Naive thymus-derived CD4-positive, alpha-beta T cell (primary cell): Measurements from ENCODE around the gene DMWD. TPM values are rescaled to one million over a fixed set of nuclear protein-coding genes. Genes with fewer than 3 reads are reported as not detected.
"Not testable (repeated sequence)": the region's sequence is repeated elsewhere in the genome, so short reads cannot be mapped to it uniquely, and the experiment has no call there.

Experiments
- ATAC-seq: fragments of 150-1000 bp; cut with Tn5 transposase; 2 replicates; pipeline ENCODE4 v1.10.0; 2021; ENCODE audit warnings: mild to moderate bottlenecking, moderate library complexity
- CTCF ChIA-PET: fragments of 350-600 bp; sonication (Branson Sonifier 250); formaldehyde crosslinking; loops from one replicate; lab custom pipeline; 2021; ENCODE audit warnings: antibody characterized with exemption; lab: Charles Lee
- POLR2A ChIA-PET: fragments of 350-600 bp; sonication (Branson Sonifier 250); formaldehyde crosslinking; loops from one replicate; lab custom pipeline; 2021; ENCODE audit warnings: antibody characterized with exemption, inconsistent platforms; lab: Charles Lee
- DNase-seq, 9 donors: peaks; one replicate each; pipeline versions ENCODE4 v3.0.0 to v3.0.0-alpha.2; 2020 to 2022; ENCODE audit warnings: mixed read lengths in 1 of 9
- H3K27ac ChIP-seq: one replicate; pipeline ENCODE4 v1.7.0; 2013; ENCODE audit warnings: mild to moderate bottlenecking, low read depth, low read length, moderate library complexity
- H3K27me3 ChIP-seq, 2 donors: one replicate each; pipeline ENCODE4 v1.7.0; 2013; ENCODE audit warnings: low read length in 2 of 2, mild to moderate bottlenecking in 2 of 2, moderate library complexity in 2 of 2; ENCODE audit not compliant: control insufficient read depth in 2 of 2, insufficient read depth in 2 of 2
- H3K36me3 ChIP-seq, 3 experiments: 1 replicate in 2 of 3; 2 replicates in 1 of 3; pipeline ENCODE4 v1.7.0; 2013; ENCODE audit warnings: low read length in 3 of 3, mild to moderate bottlenecking in 3 of 3, moderate library complexity in 1 of 3; ENCODE audit not compliant: insufficient read depth in 3 of 3, control insufficient read depth in 2 of 3
- H3K4me1 ChIP-seq, 2 donors: one replicate each; pipeline ENCODE4 v1.7.0; 2013; ENCODE audit warnings: low read length in 2 of 2, mild to moderate bottlenecking in 2 of 2, moderate library complexity in 1 of 2; ENCODE audit not compliant: control insufficient read depth in 2 of 2, insufficient read depth in 2 of 2
- H3K4me3 ChIP-seq: 2 replicates; pipeline ENCODE4 v1.7.0; 2013; ENCODE audit warnings: mild to moderate bottlenecking, low read length
- H3K9me3 ChIP-seq, 3 experiments: 1 replicate in 2 of 3; 2 replicates in 1 of 3; pipeline ENCODE4 v1.7.0; 2013; ENCODE audit warnings: low read length in 3 of 3; ENCODE audit not compliant: control insufficient read depth in 2 of 3
- H3K27ac Mint-ChIP-seq, 9 donors: one replicate each; pipeline ENCODE4 v1.8.0; 2020 to 2022; ENCODE audit warnings: mixed read lengths in 9 of 9, mild to moderate bottlenecking in 8 of 9, moderate library complexity in 5 of 9, inconsistent platforms in 2 of 9
- H3K27me3 Mint-ChIP-seq, 5 donors: one replicate each; pipeline ENCODE4 v1.8.0; 2021 to 2022; ENCODE audit warnings: mixed read lengths in 5 of 5, mild to moderate bottlenecking in 1 of 5
- H3K36me3 Mint-ChIP-seq, 5 donors: one replicate each; pipeline ENCODE4 v1.8.0; 2020 to 2022; ENCODE audit warnings: mixed read lengths in 5 of 5, mild to moderate bottlenecking in 3 of 5, inconsistent platforms in 1 of 5
- H3K4me1 Mint-ChIP-seq, 7 donors: one replicate each; pipeline ENCODE4 v1.8.0; 2020 to 2022; ENCODE audit warnings: mixed read lengths in 7 of 7, mild to moderate bottlenecking in 3 of 7, inconsistent platforms in 1 of 7
- H3K4me3 Mint-ChIP-seq, 10 donors: one replicate each; pipeline ENCODE4 v1.8.0; 2020 to 2022; ENCODE audit warnings: mild to moderate bottlenecking in 10 of 10, mixed read lengths in 10 of 10, moderate library complexity in 6 of 10, inconsistent platforms in 2 of 10
- H3K9me3 Mint-ChIP-seq, 11 donors: one replicate each; pipeline ENCODE4 v1.8.0; 2020 to 2022; ENCODE audit warnings: mixed read lengths in 11 of 11, mild to moderate bottlenecking in 4 of 11, inconsistent platforms in 1 of 11, moderate library complexity in 1 of 11
- intact Hi-C, 2 donors: fragments of 100-400 bp; cut with micrococcal nuclease; formaldehyde crosslinking; loops; one replicate each; pipeline ENCODE4 v1.15.1; 2023
- polyA plus RNA-seq, 2 donors: library from polyadenylated mRNA; unstranded; fragments of 300-500 nt; fragmentation: Illumina TruSeq; gene quantifications; one replicate each; pipeline ENCODE4 v1.2.3, GENCODE V29; 2021
- total RNA-seq, 6 experiments: library from RNA in 5 of 6; stranded (reverse) in 5 of 6; gene quantifications; 1 replicate in 5 of 6; 2 replicates in 1 of 6; pipeline ENCODE4 v1.2.3 and lab custom pipeline; 2021 to 2026

Gene DMWD
- total and polyA plus RNA-seq, 7 experiments from 2014 or later: 3.7 to 43.2 (median 22.9) TPM

DNA sequence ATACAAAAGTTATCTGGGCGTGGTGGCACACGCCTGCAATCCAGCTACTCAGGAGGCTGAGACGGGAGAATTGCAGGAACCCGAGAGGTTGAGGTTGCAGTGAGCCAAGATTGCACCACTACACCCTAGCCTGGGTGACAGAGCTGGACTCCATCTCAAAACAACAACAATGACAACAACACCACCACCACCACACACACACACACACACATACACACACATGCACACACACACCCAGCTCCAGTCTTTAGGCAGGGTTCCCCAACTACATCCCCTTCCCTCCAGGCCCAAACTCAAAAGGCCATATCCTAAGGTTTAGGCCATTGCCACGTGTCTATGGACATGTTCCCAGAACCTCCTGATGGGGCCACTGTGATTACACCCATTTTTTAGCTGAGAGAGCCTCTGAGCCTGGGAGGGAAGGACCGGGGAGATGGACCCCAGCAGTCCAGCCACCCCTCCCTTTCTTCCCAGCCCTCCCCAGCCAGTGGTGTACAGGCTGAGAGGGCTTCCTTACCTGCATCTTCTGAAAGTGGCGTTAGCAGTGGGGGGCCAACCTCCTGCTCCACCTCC is 9.0 kb upstream of the DMWD start:
- DNase-seq: no peak
- Histone ChIP-seq H3K27me3 (no peaks in the 10 kb centered on the region), H3K36me3 (no peaks in the 10 kb centered on the region), H3K27ac (no peak overlapping the region), H3K4me3 (no peak overlapping the region), H3K9me3 (no peaks in the 10 kb centered on the region), H3K4me1 (peaks cover 0 to 3% of the 10 kb centered on the region in 2 donors)
- ATAC-seq: no peak
- Mint-ChIP-seq H3K4me3 (no peak overlapping the region), H3K4me1 (peaks cover 0 to 6% (median 6%) of the 10 kb centered on the region in 7 donors), H3K9me3 (peaks cover 0 to 1% (median 0%) of the 10 kb centered on the region in 11 donors), H3K27me3 (peaks cover 7 to 55% (median 16%) of the 10 kb centered on the region in 5 donors), H3K36me3 (no peaks in the 10 kb centered on the region), H3K27ac (no peak overlapping the region)
- ChIA-PET POLR2A (interaction anchor here (1.2 kb wide), 1 partner anchor 32 kb away, joined by 3 read pairs; the partner anchor contains the start of gene SIX5), CTCF (interaction anchor here (6.0 kb wide), 1 partner anchor 33 kb away, joined by 99 read pairs; the partner anchor contains the start of gene SIX5)
- intact Hi-C loops: no loop called here

- H3K9me3 ChIP-seq: no peaks in the 10 kb centered on the region
- Mint-ChIP-seq H3K4me3 (no peak overlapping the region), H3K9me3 (peaks cover 0 to 1% (median 0%) of the 10 kb centered on the region in 11 donors), H3K27ac (no peak overlapping the region), H3K4me1 (peaks cover 0 to 6% (median 6%) of the 10 kb centered on the region in 7 donors), H3K36me3 (no peaks in the 10 kb centered on the region), H3K27me3 (peaks cover 12 to 63% (median 16%) of the 10 kb centered on the region in 5 donors)
- ChIA-PET POLR2A (interaction anchor here (1.3 to 2.1 kb wide), 2 partner anchors 27 to 30 kb away, joined by 8 to 20 read pairs; partner anchors contain the start of gene SIX5), CTCF (interaction anchor here (1.0 to 6.1 kb wide), 3 partner anchors 26 to 31 kb away, joined by 3 to 99 read pairs (median 28); partner anchors contain the start of gene SIX5)
- DNase-seq (no peak), ATAC-seq (no peak)
- H3K4me3 ChIP-seq: no peak overlapping the region
- H3K27ac ChIP-seq: no peak overlapping the region
- intact Hi-C loops: no loop called here
- H3K4me1 ChIP-seq: peaks cover 0 to 3% of the 10 kb centered on the region in 2 donors
- no peaks in the 10 kb centered on the region for H3K36me3 ChIP-seq
- H3K27me3 ChIP-seq: peaks cover 0 to 6% of the 10 kb centered on the region in 2 donors
Observed at GRCh38 chr19:45800070-45800553, 7.5 kb upstream of the DMWD start.

DNA sequence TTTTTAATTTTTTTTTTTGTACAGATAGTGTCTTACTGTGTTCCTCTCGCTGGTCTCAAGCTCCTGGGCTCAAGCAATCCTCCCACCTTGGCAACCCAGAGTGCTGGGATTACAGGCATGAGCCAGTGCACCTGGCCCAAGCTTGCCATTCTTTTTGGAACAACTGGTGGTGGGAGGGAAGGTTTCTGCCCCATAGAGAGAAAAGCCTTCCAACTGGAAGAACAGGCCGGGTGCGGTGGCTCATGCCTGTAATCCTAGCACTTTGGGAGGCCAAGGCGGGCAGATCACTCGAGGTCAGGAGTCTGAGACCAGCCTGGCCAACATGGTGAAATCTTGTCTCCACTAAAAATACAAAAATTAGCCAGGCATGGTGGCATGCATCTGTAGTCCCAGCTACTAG is 6.9 kb upstream of the DMWD start:
- H3K36me3 Mint-ChIP-seq, H3K4me3 ChIP-seq, H3K27ac Mint-ChIP-seq, ATAC-seq, H3K4me3 Mint-ChIP-seq, H3K4me1 ChIP-seq, DNase-seq, H3K9me3 ChIP-seq, H3K9me3 Mint-ChIP-seq, H3K27me3 ChIP-seq, H3K27ac ChIP-seq, H3K36me3 ChIP-seq: not testable (repeated sequence)
- CTCF ChIA-PET: interaction anchor here (0.6 to 6.1 kb wide), 10 partner anchors 11 to 1980 kb away, joined by 3 to 99 read pairs (median 5); partner anchors contain the start of genes IRF2BP1, SIX5 and SYMPK
- intact Hi-C loops: loop anchor here (1.0 to 10.0 kb wide), 3 partner anchors 29 to 195 kb away; partner anchors contain the start of genes CCDC61 (in 1 of the 2) and QPCTL (in 1 of the 2)
- POLR2A ChIA-PET: interaction anchor here (0.7 to 2.1 kb wide), 4 partner anchors 11 to 30 kb away, joined by 3 to 20 read pairs (median 6); partner anchors contain the start of genes DMPK and SIX5
- H3K4me1 Mint-ChIP-seq: peaks cover 0 to 11% (median 8%) of the 10 kb centered on the region in 7 donors
- peaks cover 18 to 69% (median 20%) of the 10 kb centered on the region in 5 donors for H3K27me3 Mint-ChIP-seq

- intact Hi-C loops: loop anchor here (1.0 to 10.0 kb wide), 3 partner anchors 29 to 196 kb away; partner anchors contain the start of genes CCDC61 (in 1 of the 2) and QPCTL (in 1 of the 2)
- Mint-ChIP-seq H3K36me3 (no peaks in the 10 kb centered on the region), H3K4me1 (peaks cover 0 to 13% (median 10%) of the 10 kb centered on the region in 7 donors), H3K9me3 (peaks cover 0 to 2% (median 0%) of the 10 kb centered on the region in 11 donors), H3K4me3 (no peak overlapping the region), H3K27ac (peak overlapping the region in 1 of 9 donors; percentile 17), H3K27me3 (peaks cover 19 to 72% (median 22%) of the 10 kb centered on the region in 5 donors)
- H3K36me3 ChIP-seq: no peaks in the 10 kb centered on the region
- no peak overlapping the region for H3K4me3 ChIP-seq
- DNase-seq (peak; percentile 31 to 64 (median 56)), ATAC-seq (peak; percentile 95)
- peaks cover 0 to 3% of the 10 kb centered on the region in 2 donors for H3K4me1 ChIP-seq
- no peak overlapping the region for H3K27ac ChIP-seq
- POLR2A ChIA-PET: interaction anchor here (0.7 to 2.1 kb wide), 4 partner anchors 10 to 29 kb away, joined by 3 to 20 read pairs (median 6); partner anchors contain the start of genes DMPK and SIX5
- H3K9me3 ChIP-seq: no peaks in the 10 kb centered on the region
- CTCF ChIA-PET: interaction anchor here (0.6 to 6.1 kb wide), 12 partner anchors 10 to 1981 kb away, joined by 3 to 99 read pairs (median 4); partner anchors contain the start of genes IRF2BP1, SIX5 and SYMPK
- peaks cover 0 to 8% of the 10 kb centered on the region in 2 donors for H3K27me3 ChIP-seq
Observed at GRCh38 chr19:45798995-45799517, 6.4 kb upstream of the DMWD start.

DNA sequence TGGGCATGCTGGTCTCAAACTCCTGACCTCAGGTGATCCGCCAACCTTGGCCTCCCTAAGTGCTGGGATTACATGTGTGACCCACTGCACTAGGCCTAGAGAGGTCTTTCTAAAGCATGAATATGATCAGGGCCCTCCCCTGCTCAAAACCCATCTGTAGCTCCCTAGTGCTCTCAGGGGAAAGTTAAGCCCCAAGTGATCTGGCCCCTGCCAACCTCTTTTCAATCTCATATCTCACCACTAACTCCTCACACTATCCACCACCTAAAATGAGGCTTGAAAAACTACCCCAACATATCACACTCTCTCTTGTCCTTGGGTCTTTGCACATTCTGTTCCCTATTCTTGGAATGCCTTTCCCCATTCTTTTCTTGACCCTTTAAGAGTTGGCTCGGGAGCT is 2.0 kb upstream of the DMWD start:
- ATAC-seq: no peak
- Histone ChIP-seq H3K4me3 (no peak overlapping the region), H3K4me1 (peaks cover 28% of the 10 kb centered on the region in 2 donors), H3K9me3 (no peaks in the 10 kb centered on the region), H3K27ac (no peak overlapping the region), H3K27me3 (peaks cover 0 to 8% of the 10 kb centered on the region in 2 donors), H3K36me3 (peaks cover 0 to under 1% (median 0%) of the 10 kb centered on the region in 3 experiments)
- Mint-ChIP-seq H3K4me3 (peak overlapping the region in 4 of 10 donors; percentile 17 to 86 (median 26)), H3K9me3 (peaks cover 0 to 2% (median 0%) of the 10 kb centered on the region in 11 donors), H3K36me3 (peaks cover 0 to 5% (median 0%) of the 10 kb centered on the region in 5 donors), H3K27ac (peak overlapping the region in 3 of 9 donors; percentile 7 to 84 (median 25)), H3K4me1 (peaks cover 31 to 47% (median 40%) of the 10 kb centered on the region in 7 donors), H3K27me3 (peaks cover 16 to 72% (median 30%) of the 10 kb centered on the region in 5 donors)
- intact Hi-C loops: loop anchor here in 1 of 2 donors (10.0 kb wide), 1 partner anchor 200 kb away; the partner anchor contains the start of gene CCDC61
- POLR2A ChIA-PET: no interaction called here
- DNase-seq: no peak
- CTCF ChIA-PET: interaction anchor here (1.5 to 6.1 kb wide), 2 partner anchors 22 to 25 kb away, joined by 5 to 28 read pairs; no protein-coding TSS in a partner anchor

GRCh38 chr19:45793876-45794275 is 1.2 kb upstream of the DMWD start:
- POLR2A ChIA-PET: interaction anchor here (1.0 kb wide), 1 partner anchor 64 kb away, joined by 3 read pairs; no protein-coding TSS in a partner anchor
- CTCF ChIA-PET: interaction anchor here (6.1 kb wide), 1 partner anchor 21 kb away, joined by 28 read pairs; no protein-coding TSS in a partner anchor
- Mint-ChIP-seq H3K27me3 (peaks cover 12 to 76% (median 30%) of the 10 kb centered on the region in 5 donors), H3K4me1 (peaks cover 31 to 47% (median 42%) of the 10 kb centered on the region in 7 donors), H3K36me3 (peaks cover 5 to 11% (median 5%) of the 10 kb centered on the region in 5 donors), H3K9me3 (peaks cover 0 to 2% (median 0%) of the 10 kb centered on the region in 11 donors), H3K27ac (peak overlapping the region in 6 of 9 donors; percentile 16 to 84 (median 54)), H3K4me3 (peak overlapping the region; percentile 15 to 90 (median 78))
- no peak overlapping the region for H3K4me3 ChIP-seq
- peaks cover 0 to 8% (median 7%) of the 10 kb centered on the region in 3 experiments for H3K36me3 ChIP-seq
- no peaks in the 10 kb centered on the region for H3K9me3 ChIP-seq
- ATAC-seq (no peak), DNase-seq (no peak)
- H3K4me1 ChIP-seq: peaks cover 25 to 28% of the 10 kb centered on the region in 2 donors
- intact Hi-C loops: loop anchor here (2.0 to 10.0 kb wide), 4 partner anchors 63 to 201 kb away; partner anchors contain the start of genes CCDC61 (in 1 of the 2), FBXO46 (in 1 of the 2), QPCTL (in 1 of the 2) and SYMPK (in 1 of the 2)
- H3K27me3 ChIP-seq: peaks cover 0 to 8% of the 10 kb centered on the region in 2 donors
- H3K27ac ChIP-seq: no peak overlapping the region
